Mononuclear cell (primary cell): ENCODE results near the gene LYRM7. TPM values are rescaled to one million over a fixed set of nuclear protein-coding genes. Genes with fewer than 3 reads are reported as not detected.
"Not testable (repeated sequence)": the region's sequence is repeated elsewhere in the genome, so short reads cannot be mapped to it uniquely, and the experiment has no call there.

ENCODE experiments used
- H3K27me3 ChIP-seq: 2 replicates; pipeline ENCODE4 v1.6.0; 2011; ENCODE audit warnings: low read length, control low read depth; ENCODE audit not compliant: insufficient read depth
- H3K4me1 ChIP-seq: 2 replicates; pipeline ENCODE4 v1.5.1; 2011; ENCODE audit warnings: mild to moderate bottlenecking, low read length, control low read depth; ENCODE audit not compliant: insufficient read depth
- H3K4me3 ChIP-seq: 2 replicates; pipeline ENCODE4 v1.5.1; 2011; ENCODE audit warnings: mild to moderate bottlenecking, low read length, moderate library complexity
- H3K9me3 ChIP-seq: 2 replicates; pipeline ENCODE4 v1.5.1; 2011; ENCODE audit warnings: low read depth, mild to moderate bottlenecking, control low read depth, low read length
- total RNA-seq: library from RNA; depleted of rRNA; stranded (reverse); fragments of >200 nt; gene quantifications from one replicate; pipeline ENCODE4 v1.2.3, GENCODE V29; 2012

The LYRM7 gene
- total RNA-seq, 1 donor: 6.7 TPM

- H3K4me1 ChIP-seq: peaks cover 89% of the 10 kb centered on the region
- not testable (repeated sequence) for H3K9me3 ChIP-seq, H3K27me3 ChIP-seq
- H3K4me3 ChIP-seq: peak overlapping the region; percentile 52
These were observed 83.3 kb downstream of the LYRM7 start for GRCh38 chr5:131254025-131254424.

- no peak overlapping the region for H3K4me3 ChIP-seq
These were observed 84.0 kb downstream of the LYRM7 start for GRCh38 chr5:131254741-131255140.

More at GRCh38 chr5:131254741-131255140, 84.0 kb downstream of the LYRM7 start:
- H3K9me3 ChIP-seq: no peaks in the 10 kb centered on the region
- H3K27me3 ChIP-seq: no peaks in the 10 kb centered on the region
- H3K4me1 ChIP-seq: peaks cover 86% of the 10 kb centered on the region

Other genes with a start within 250 kb of the LYRM7 start
- gene HINT1, start 5.7 kb upstream of the LYRM7 start, total RNA-seq: 201 TPM
- gene CDC42SE2, start 93.1 kb downstream of the LYRM7 start, total RNA-seq: 463 TPM